Measurements from ENCODE around the gene SLC22A3.

DNA sequence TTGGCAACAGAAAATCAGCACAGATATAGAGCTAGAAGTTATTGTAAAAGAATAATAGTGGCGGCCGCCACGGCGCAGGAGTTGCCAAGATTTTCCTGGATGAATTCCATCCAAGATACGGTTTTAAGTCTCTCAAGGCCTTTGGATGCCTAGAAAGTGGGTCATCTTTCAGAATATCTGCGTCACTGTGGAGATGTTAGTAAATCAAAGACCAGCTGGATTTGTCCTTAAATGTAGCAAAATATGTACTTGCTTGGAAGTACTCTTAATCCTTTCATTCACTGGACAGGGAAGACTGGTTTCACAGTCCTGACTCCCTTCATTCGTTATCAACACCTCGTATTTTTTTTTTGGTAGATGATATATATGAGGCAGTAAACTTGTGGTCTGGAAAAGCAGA, 83.0 kb downstream of the SLC22A3 start:
- TF ChIP-seq, protein P1, sequence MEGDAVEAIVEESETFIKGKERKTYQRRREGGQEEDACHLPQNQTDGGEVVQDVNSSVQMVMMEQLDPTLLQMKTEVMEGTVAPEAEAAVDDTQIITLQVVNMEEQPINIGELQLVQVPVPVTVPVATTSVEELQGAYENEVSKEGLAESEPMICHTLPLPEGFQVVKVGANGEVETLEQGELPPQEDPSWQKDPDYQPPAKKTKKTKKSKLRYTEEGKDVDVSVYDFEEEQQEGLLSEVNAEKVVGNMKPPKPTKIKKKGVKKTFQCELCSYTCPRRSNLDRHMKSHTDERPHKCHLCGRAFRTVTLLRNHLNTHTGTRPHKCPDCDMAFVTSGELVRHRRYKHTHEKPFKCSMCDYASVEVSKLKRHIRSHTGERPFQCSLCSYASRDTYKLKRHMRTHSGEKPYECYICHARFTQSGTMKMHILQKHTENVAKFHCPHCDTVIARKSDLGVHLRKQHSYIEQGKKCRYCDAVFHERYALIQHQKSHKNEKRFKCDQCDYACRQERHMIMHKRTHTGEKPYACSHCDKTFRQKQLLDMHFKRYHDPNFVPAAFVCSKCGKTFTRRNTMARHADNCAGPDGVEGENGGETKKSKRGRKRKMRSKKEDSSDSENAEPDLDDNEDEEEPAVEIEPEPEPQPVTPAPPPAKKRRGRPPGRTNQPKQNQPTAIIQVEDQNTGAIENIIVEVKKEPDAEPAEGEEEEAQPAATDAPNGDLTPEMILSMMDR (conservative IDR thresholded peaks at IDR 0.05; ENCODE audit: low read depth, low read length) = no peak
- TF ChIP-seq CHD1 (IDR thresholded peaks at IDR 0.05; ENCODE audit: low read depth, low read length) (no peak), POLR2A (IDR thresholded peaks at IDR 0.05; ENCODE audit: low read depth, low read length) (no peak), MAZ (IDR thresholded peaks at IDR 0.05; ENCODE audit: borderline replicate concordance, low read depth, low read length) (no peak), FOS (IDR thresholded peaks at IDR 0.05; ENCODE audit: low read depth, low read length) (no peak)
